ENCODE data around the gene GPR152.

The GPR152 gene

GRCh38 chr11:67423466-67423865 is 29.1 kb downstream of the GPR152 start:
- DNase-seq: no peak

- no peak for DNase-seq
These were observed 29.6 kb downstream of the GPR152 start for GRCh38 chr11:67422891-67423290.

GRCh38 chr11:67421430-67422031 is 31.0 kb downstream of the GPR152 start:
- DNase-seq: no peak

- peak; percentile 32 to 76 for DNase-seq
These were observed 31.7 kb downstream of the GPR152 start for GRCh38 chr11:67420646-67421429.

GRCh38 chr11:67420147-67420645 is 32.3 kb downstream of the GPR152 start:
- no peak for DNase-seq

GRCh38 chr11:67419325-67420049 is 33.0 kb downstream of the GPR152 start:
- DNase-seq: no peak

GRCh38 chr11:67418476-67419281 is 33.9 kb downstream of the GPR152 start:
- DNase-seq: peak in 1 of 2 experiments; percentile 53

- DNase-seq: no peak
These were observed 35.1 kb downstream of the GPR152 start for GRCh38 chr11:67417425-67417824.

GRCh38 chr11:67416416-67417335 is 35.9 kb downstream of the GPR152 start:
- DNase-seq: no peak

- no peak for DNase-seq
These were observed 36.8 kb downstream of the GPR152 start, which contains the start of gene CARNS1 for GRCh38 chr11:67415501-67416304. Gene CARNS1, plus strand, starts transcription at chr11:67415678. Its CDS starts 522 bp downstream, at chr11:67416200.

GRCh38 chr11:67413266-67413849 is 39.2 kb downstream of the GPR152 start:
- no peak for DNase-seq

GRCh38 chr11:67412495-67413179 is 39.9 kb downstream of the GPR152 start:
- no peak for DNase-seq

- DNase-seq: no peak
These were observed 40.8 kb downstream of the GPR152 start for GRCh38 chr11:67411785-67412152.

GRCh38 chr11:67410984-67411784 is 41.3 kb downstream of the GPR152 start:
- DNase-seq: no peak

- no peak for DNase-seq
These were observed 42.1 kb downstream of the GPR152 start for GRCh38 chr11:67410369-67410831.

- no peak for DNase-seq
These were observed 42.7 kb downstream of the GPR152 start for GRCh38 chr11:67409781-67410368.

- no peak for DNase-seq
These were observed 43.3 kb downstream of the GPR152 start for GRCh38 chr11:67409261-67409666.

Data from cerebellar nuclear complex (tissue), 1 donor.